KMS-11 (cell line): ENCODE measurements around the gene RALGPS1.

ENCODE experiments used
- H2AFZ ChIP-seq: fragments of 200-600 bp; sonication (generic); 2 replicates; pipeline ENCODE4 v1.6.1; 2016; ENCODE audit warnings: antibody characterized with exemption, mixed run types, low read depth
- H3K27ac ChIP-seq: fragments of 200-600 bp; sonication (generic); 2 replicates; pipeline ENCODE4 v1.6.1; 2016; ENCODE audit warnings: mild to moderate bottlenecking, mixed run types
- H3K27me3 ChIP-seq: fragments of 200-600 bp; sonication (generic); 2 replicates; pipeline ENCODE4 v1.6.1; 2017; ENCODE audit warnings: mild to moderate bottlenecking, low read depth, mixed run types, moderate library complexity; ENCODE audit not compliant: insufficient read depth
- H3K36me3 ChIP-seq: fragments of 200-600 bp; sonication (generic); 2 replicates; pipeline ENCODE4 v1.6.1; 2017; ENCODE audit warnings: mild to moderate bottlenecking, mixed run types; ENCODE audit not compliant: insufficient read depth
- H3K4me1 ChIP-seq: fragments of 200-600 bp; sonication (generic); 2 replicates; pipeline ENCODE4 v1.6.1; 2016; ENCODE audit warnings: mild to moderate bottlenecking, low read depth, mixed run types; ENCODE audit not compliant: poor library complexity, severe bottlenecking
- H3K4me2 ChIP-seq: fragments of 200-600 bp; sonication (generic); 2 replicates; pipeline ENCODE4 v1.7.0; 2016; ENCODE audit warnings: mild to moderate bottlenecking, mixed run types
- H3K4me3 ChIP-seq: fragments of 200-600 bp; sonication (generic); IDR thresholded peaks from 2 replicates; pipeline ENCODE4 v1.6.1; 2017; ENCODE audit warnings: low read depth, low read length, mixed read lengths; ENCODE audit not compliant: insufficient read depth
- H3K79me2 ChIP-seq: fragments of 200-600 bp; sonication (generic); 2 replicates; pipeline ENCODE4 v1.6.1; 2016; ENCODE audit warnings: low read depth, mixed run types; ENCODE audit not compliant: insufficient read depth
- H3K9ac ChIP-seq: fragments of 200-600 bp; sonication (generic); 2 replicates; pipeline ENCODE4 v1.6.1; 2016; ENCODE audit warnings: mild to moderate bottlenecking, mixed run types
- H4K20me1 ChIP-seq: fragments of 200-600 bp; sonication (generic); 2 replicates; pipeline ENCODE4 v1.6.1; 2016; ENCODE audit warnings: mild to moderate bottlenecking, mixed run types; ENCODE audit not compliant: insufficient read depth
- TF ChIP-seq, protein P1 (sequence below): fragments of 200-600 bp; sonication (generic); conservative IDR thresholded peaks from 2 replicates; pipeline ENCODE4 v1.6.1; 2017; ENCODE audit warnings: low read depth, mild to moderate bottlenecking, antibody characterized with exemption, low read length, moderate library complexity, mixed read lengths

The RALGPS1 gene

DNA sequence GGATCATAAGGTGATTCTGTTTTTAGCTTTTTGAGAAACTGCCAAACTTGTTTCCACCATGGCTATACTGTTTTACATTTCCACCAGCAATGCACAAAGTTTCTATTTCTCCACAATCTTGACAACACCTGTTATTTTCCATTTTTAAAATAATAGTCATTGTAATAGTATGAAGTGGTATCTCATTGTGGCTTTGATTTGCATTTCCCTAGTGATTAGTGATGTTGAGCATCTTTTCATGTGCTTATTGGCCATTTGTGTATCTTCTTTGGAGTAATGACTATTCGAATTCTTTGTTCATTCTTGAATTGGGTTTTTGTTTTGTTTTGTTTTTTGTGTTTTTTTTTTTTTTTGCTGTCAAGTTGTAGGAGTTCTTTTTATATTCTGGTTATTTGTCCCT is 354.9 kb downstream of the RALGPS1 start:
- Histone ChIP-seq H3K4me1 (no peaks in the 10 kb centered on the region), H4K20me1 (no peaks in the 10 kb centered on the region), H2AFZ (no peak overlapping the region), H3K9ac (no peak overlapping the region), H3K27me3 (no peaks in the 10 kb centered on the region), H3K79me2 (no peaks in the 10 kb centered on the region), H3K27ac (no peak overlapping the region), H3K4me3 (no peak overlapping the region), H3K4me2 (no peak overlapping the region), H3K36me3 (no peaks in the 10 kb centered on the region)
- TF ChIP-seq, protein P1, sequence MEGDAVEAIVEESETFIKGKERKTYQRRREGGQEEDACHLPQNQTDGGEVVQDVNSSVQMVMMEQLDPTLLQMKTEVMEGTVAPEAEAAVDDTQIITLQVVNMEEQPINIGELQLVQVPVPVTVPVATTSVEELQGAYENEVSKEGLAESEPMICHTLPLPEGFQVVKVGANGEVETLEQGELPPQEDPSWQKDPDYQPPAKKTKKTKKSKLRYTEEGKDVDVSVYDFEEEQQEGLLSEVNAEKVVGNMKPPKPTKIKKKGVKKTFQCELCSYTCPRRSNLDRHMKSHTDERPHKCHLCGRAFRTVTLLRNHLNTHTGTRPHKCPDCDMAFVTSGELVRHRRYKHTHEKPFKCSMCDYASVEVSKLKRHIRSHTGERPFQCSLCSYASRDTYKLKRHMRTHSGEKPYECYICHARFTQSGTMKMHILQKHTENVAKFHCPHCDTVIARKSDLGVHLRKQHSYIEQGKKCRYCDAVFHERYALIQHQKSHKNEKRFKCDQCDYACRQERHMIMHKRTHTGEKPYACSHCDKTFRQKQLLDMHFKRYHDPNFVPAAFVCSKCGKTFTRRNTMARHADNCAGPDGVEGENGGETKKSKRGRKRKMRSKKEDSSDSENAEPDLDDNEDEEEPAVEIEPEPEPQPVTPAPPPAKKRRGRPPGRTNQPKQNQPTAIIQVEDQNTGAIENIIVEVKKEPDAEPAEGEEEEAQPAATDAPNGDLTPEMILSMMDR: no peak
